Bladder microvascular endothelial cell (primary cell): ENCODE results near the gene GPR158. TPM values are rescaled to one million over a fixed set of nuclear protein-coding genes. Genes with fewer than 3 reads are reported as not detected.

Experiments used
- total RNA-seq: library from RNA; depleted of rRNA; stranded (reverse); fragments of >200 nt; gene quantifications from 2 replicates; pipeline ENCODE4 v1.2.3, GENCODE V29; 2014

Gene GPR158, protein sequence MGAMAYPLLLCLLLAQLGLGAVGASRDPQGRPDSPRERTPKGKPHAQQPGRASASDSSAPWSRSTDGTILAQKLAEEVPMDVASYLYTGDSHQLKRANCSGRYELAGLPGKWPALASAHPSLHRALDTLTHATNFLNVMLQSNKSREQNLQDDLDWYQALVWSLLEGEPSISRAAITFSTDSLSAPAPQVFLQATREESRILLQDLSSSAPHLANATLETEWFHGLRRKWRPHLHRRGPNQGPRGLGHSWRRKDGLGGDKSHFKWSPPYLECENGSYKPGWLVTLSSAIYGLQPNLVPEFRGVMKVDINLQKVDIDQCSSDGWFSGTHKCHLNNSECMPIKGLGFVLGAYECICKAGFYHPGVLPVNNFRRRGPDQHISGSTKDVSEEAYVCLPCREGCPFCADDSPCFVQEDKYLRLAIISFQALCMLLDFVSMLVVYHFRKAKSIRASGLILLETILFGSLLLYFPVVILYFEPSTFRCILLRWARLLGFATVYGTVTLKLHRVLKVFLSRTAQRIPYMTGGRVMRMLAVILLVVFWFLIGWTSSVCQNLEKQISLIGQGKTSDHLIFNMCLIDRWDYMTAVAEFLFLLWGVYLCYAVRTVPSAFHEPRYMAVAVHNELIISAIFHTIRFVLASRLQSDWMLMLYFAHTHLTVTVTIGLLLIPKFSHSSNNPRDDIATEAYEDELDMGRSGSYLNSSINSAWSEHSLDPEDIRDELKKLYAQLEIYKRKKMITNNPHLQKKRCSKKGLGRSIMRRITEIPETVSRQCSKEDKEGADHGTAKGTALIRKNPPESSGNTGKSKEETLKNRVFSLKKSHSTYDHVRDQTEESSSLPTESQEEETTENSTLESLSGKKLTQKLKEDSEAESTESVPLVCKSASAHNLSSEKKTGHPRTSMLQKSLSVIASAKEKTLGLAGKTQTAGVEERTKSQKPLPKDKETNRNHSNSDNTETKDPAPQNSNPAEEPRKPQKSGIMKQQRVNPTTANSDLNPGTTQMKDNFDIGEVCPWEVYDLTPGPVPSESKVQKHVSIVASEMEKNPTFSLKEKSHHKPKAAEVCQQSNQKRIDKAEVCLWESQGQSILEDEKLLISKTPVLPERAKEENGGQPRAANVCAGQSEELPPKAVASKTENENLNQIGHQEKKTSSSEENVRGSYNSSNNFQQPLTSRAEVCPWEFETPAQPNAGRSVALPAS (N-terminal part only)
- total RNA-seq = under 0.01 TPM in 1 of 2 replicates, not detected in the other

DNA sequence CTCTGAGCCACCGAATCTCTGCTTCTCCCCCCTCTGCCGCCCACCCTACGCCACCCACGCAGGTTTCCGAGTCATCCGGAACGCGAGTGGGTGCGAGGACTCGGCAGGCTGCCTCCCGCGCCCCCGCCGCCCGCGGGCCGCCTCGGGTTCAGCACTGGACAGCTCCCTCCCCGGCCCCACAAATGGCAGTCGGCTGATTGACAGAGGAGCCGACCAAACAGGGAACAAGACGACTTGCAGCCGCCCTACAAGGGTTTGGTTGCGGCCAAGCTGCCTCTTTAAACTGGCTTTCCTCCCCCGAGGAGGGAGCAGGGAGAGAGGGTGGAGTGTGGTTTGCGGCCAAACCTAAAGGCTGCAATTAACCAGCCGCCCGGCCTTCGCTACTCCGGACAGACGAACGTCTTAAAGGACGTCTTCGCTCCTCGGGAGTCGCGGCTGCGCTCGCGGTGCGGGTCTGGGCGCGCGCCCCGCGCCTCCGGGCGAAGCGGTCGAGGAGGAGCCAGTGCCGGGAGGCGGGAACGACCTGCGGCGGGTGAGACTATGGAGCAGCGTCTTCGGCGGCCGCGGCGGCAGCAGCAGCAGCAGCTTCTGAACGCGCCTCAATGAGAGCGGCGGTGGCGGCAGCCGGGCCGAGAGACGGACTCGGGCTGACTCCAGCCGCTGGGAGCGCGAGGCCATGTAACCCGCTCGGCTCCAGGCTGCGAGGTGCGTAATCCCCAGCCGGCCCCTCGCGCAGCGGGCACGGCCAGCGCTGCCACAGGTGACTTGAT lies at the start of gene GPR158:
TSS of gene GPR158 (plus strand) at position 541 of the 770 bp plus-strand sequence. CDS start 420 bp downstream, outside the sequence.

Other genes starting within 250 kb of the GPR158 start
- gene PRTFDC1, start 222.4 kb upstream of the GPR158 start, total RNA-seq = 5.7 and 9.1 TPM in 2 replicates
- gene ENKUR, start 158.8 kb upstream of the GPR158 start, total RNA-seq = 0.06 TPM in 1 of 2 replicates, not detected in the other
- 1.1 and 2.9 TPM in 2 replicates for gene THNSL1, start 158.4 kb upstream of the GPR158 start, total RNA-seq